GM19240 (cell line): ENCODE results near the gene CFAP69.

Experiments
- DNase-seq: peaks from one replicate; pipeline ENCODE4 v3.0.0; 2011; ENCODE audit warnings: low spot score; ENCODE audit not compliant: insufficient read length

The CFAP69 gene, protein sequence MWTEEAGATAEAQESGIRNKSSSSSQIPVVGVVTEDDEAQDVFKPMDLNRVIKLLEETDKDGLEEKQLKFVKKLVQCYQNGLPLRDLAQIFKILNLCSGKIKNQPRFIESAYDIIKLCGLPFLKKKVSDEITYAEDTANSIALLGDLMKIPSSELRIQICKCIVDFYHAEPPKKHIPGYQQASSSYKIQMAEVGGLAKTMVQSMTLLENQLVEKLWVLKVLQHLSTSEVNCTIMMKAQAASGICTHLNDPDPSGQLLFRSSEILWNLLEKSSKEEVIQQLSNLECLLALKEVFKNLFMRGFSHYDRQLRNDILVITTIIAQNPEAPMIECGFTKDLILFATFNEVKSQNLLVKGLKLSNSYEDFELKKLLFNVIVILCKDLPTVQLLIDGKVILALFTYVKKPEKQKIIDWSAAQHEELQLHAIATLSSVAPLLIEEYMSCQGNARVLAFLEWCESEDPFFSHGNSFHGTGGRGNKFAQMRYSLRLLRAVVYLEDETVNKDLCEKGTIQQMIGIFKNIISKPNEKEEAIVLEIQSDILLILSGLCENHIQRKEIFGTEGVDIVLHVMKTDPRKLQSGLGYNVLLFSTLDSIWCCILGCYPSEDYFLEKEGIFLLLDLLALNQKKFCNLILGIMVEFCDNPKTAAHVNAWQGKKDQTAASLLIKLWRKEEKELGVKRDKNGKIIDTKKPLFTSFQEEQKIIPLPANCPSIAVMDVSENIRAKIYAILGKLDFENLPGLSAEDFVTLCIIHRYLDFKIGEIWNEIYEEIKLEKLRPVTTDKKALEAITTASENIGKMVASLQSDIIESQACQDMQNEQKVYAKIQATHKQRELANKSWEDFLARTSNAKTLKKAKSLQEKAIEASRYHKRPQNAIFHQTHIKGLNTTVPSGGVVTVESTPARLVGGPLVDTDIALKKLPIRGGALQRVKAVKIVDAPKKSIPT

GRCh38 chr7:90244909-90245851 lies at the start of gene CFAP69:
TSS of gene CFAP69 (plus strand) at chr7:90245174. CDS start at chr7:90245425, 251 bp downstream.
- peak; percentile 41 for DNase-seq

- DNase-seq, result no peak
Measured at GRCh38 chr7:90201500-90202195, 43.3 kb upstream of the CFAP69 start.

DNA sequence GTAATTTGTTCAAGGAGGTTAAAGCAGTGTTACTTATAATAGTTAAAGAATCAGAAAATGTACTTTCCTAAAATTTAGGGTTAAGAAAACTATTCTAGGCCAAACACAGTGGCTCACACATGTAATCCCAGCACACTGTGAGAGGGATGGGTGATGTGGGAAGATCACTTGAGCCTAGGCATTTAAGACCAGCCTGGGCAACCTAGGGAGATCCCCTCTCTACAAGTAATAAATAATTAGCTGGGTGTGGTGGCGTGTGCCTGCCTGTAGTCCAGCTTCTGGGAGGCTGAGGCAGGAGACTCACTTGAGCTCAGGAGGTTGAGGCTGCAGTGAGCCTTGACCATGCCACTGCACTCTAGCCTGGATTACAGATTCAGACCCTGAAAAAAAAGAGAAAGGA lies 37.0 kb upstream of the CFAP69 start:
- no peak for DNase-seq

DNA sequence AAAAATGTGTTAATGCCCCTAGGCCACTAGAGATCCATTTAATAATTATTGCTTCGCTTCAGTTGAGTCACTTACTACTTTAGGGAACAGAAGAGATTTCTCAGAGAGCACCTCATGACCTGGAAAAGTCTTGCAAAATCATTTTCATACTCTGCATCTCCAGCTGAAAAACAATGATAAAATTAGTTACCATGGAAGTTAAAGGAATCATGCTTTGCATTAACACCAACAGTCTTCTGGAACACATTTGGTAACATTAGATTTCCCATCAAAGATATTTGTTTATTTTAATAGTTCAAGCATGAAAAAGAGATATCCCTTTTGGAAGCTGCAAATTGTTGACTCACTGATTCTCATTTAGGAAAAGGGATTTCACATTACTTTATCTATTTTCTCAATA lies 35.2 kb upstream of the CFAP69 start:
- no peak for DNase-seq

- DNase-seq, result no peak
Measured at GRCh38 chr7:90210475-90210874, 34.5 kb upstream of the CFAP69 start.

DNA sequence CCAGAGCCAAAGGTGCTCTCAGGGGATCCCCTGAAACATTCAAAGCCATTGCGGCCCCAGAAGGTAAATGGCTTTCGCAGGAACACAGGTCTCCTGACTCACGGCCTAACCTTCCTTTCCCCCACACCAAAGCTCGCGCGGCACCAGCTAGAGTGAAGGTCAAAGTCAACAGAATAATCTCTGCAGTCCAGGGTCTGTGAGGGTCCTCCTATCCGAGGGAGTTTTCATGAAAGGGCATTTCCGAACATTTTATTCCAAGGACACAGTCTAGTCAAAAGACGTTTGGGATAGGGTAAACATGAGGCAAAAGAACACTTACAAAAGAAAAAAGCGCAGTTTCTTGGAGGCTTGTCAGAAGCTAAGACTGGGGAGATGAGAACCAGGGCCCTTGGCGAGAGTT lies 34.0 kb upstream of the CFAP69 start:
- no peak for DNase-seq

GRCh38 chr7:90211391-90212148 lies 33.4 kb upstream of the CFAP69 start, which contains the start of gene STEAP2:
TSS of gene STEAP2 (plus strand) at chr7:90211740. CDS start at chr7:90225083, 13,343 bp downstream.
- DNase-seq, result peak; percentile 10

GRCh38 chr7:90212149-90212495 lies 32.9 kb upstream of the CFAP69 start:
- DNase-seq, result no peak

DNA sequence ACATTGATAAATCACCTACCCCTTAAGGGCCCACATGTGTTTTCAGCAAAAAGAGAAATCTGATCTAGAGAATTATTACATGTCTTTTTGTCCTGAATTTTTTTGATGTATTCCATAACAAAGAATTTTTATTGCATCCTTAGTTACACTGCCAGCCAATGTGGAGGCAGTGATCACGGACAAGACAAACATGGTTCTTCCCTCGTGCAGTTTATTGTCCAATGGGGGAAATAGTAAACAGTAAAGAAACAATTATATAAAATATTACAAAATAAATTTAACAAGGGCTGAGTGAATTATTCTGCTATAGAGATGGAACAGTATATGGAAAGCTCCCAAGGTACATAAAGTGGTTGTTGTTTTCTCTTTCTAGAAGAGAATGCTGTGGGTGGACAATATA lies 31.5 kb upstream of the CFAP69 start:
- DNase-seq, result no peak

- DNase-seq, result no peak
Measured at GRCh38 chr7:90216080-90216674, 28.8 kb upstream of the CFAP69 start.

- DNase-seq, result no peak
Measured at GRCh38 chr7:90216771-90217170, 28.2 kb upstream of the CFAP69 start.

DNA sequence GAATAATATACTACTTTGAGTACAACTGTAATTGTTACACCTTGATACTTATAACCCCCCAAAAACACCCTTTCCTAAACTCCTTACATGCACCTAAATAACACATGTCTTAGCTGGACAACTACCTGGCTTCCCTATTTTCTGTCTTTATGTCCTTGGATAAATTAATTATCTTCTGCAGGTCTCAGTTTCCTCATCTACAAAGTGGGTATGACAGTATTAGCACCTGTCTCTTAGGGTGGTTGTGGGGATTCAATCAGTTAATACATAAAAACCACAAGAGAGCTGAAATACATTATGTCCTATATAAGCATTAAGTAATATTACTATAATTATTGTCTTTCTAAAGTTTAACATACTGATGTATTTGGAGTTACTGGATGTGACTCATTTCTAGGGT lies 22.6 kb upstream of the CFAP69 start:
- no peak for DNase-seq

DNA sequence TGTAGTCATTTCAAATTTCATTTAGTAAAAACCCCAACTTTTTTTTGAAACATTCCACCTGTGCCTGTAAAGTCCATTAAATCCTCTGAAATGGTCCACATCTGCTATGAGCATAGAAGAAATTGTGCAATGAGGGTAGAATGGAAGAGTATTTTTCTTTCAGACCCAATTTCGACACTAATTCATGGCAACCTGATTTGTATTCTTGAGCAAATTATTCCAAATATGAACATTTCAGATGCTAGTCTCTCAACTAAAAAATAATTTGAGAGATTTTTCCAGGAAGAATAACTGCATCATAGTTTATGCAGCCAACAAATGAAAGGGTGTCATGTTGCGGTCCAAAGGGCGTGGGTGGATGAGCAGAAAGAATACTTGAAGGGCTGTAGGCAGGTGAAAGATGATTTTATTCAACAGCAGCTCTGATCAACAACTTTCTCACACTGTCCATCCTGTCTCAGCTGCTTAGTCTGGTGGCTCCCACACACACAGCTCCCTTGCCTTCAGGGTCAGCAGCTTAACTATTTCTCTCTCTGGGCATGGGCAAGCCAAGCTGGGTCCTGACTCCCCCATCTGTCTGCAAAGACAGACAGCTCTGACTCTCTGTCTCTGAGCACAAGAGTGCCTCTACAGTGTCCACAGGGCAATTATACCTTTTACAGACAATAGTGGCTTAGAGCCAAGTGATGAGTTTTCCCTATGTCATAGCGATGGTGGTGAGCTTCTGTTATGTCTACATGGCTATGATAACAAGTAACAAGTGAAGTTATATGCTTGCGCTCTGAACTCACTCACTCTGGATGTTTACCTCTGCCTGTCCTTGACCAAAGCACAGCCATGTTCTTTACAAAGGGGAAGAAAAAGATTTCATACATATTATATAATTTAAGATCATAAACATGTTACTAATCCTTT lies 21.9 kb upstream of the CFAP69 start:
- no peak for DNase-seq

DNA sequence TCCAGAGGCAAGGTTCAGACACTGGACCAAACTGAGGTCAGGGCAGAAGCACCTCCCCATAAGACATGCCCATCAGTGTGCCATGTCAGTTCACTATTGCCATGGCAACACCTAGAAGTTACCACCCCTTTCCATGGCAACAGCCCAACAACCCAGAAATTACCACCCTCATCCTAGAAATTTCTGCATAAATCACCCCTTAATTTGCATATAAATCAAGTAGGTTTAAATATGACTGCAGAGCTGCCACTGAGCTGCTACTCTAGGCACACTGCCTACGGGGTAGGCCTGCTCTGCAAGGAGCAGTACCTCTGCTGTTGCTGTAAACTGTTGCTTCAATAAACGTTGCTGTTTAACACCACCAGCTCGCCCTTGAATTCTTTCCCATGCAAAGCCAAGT lies 20.8 kb upstream of the CFAP69 start:
- no peak for DNase-seq

DNA sequence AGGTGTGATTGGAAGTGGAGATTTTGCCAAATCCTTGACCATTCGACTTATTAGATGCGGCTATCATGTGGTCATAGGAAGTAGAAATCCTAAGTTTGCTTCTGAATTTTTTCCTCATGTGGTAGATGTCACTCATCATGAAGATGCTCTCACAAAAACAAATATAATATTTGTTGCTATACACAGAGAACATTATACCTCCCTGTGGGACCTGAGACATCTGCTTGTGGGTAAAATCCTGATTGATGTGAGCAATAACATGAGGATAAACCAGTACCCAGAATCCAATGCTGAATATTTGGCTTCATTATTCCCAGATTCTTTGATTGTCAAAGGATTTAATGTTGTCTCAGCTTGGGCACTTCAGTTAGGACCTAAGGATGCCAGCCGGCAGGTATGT lies 19.8 kb upstream of the CFAP69 start:
- no peak for DNase-seq

DNA sequence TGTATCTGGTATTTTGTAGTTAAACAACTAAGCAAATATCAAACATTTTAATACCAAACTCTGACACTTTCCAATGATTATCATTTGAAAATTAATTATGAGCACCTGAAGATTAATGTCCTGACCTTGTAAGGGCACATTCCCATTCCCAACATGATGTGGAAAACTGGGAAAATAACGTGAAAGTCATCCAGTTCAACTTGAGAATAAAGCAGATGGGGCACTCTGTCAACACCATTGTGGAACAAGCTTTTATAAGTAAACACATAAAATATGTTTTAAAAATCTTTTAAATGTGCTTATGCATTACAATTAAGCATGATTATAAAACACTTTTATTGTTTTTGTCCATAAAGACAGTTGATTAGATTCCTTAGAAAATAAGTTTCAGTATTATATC lies 19.4 kb upstream of the CFAP69 start:
- no peak for DNase-seq

GRCh38 chr7:90227259-90227658 lies 17.7 kb upstream of the CFAP69 start:
- DNase-seq, result no peak

DNA sequence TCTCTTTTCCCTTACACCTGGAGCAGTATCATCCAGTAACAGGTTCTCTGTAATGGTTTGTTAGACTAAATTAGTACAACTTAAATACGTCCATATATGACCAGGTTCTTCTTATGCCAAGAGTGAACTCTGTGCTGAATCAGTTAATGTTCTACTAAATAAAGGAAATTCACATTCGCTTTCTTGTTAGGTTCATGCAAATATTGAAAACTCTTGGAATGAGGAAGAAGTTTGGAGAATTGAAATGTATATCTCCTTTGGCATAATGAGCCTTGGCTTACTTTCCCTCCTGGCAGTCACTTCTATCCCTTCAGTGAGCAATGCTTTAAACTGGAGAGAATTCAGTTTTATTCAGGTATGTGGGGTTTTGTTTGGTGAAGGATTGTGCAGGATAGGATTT lies 15.3 kb upstream of the CFAP69 start:
- no peak for DNase-seq
